KMS-11 (cell line): ENCODE results near the gene GIPC3.

Experiments
- H2AFZ ChIP-seq: fragments of 200-600 bp; sonication (generic); 2 replicates; pipeline ENCODE4 v1.6.1; 2016; ENCODE audit warnings: antibody characterized with exemption, mixed run types, low read depth
- H3K27ac ChIP-seq: fragments of 200-600 bp; sonication (generic); 2 replicates; pipeline ENCODE4 v1.6.1; 2016; ENCODE audit warnings: mild to moderate bottlenecking, mixed run types
- H3K27me3 ChIP-seq: fragments of 200-600 bp; sonication (generic); 2 replicates; pipeline ENCODE4 v1.6.1; 2017; ENCODE audit warnings: mild to moderate bottlenecking, low read depth, mixed run types, moderate library complexity; ENCODE audit not compliant: insufficient read depth
- H3K36me3 ChIP-seq: fragments of 200-600 bp; sonication (generic); 2 replicates; pipeline ENCODE4 v1.6.1; 2017; ENCODE audit warnings: mild to moderate bottlenecking, mixed run types; ENCODE audit not compliant: insufficient read depth
- H3K4me1 ChIP-seq: fragments of 200-600 bp; sonication (generic); 2 replicates; pipeline ENCODE4 v1.6.1; 2016; ENCODE audit warnings: mild to moderate bottlenecking, low read depth, mixed run types; ENCODE audit not compliant: poor library complexity, severe bottlenecking
- H3K4me2 ChIP-seq: fragments of 200-600 bp; sonication (generic); 2 replicates; pipeline ENCODE4 v1.7.0; 2016; ENCODE audit warnings: mild to moderate bottlenecking, mixed run types
- H3K4me3 ChIP-seq: fragments of 200-600 bp; sonication (generic); IDR thresholded peaks from 2 replicates; pipeline ENCODE4 v1.6.1; 2017; ENCODE audit warnings: low read depth, low read length, mixed read lengths; ENCODE audit not compliant: insufficient read depth
- H3K79me2 ChIP-seq: fragments of 200-600 bp; sonication (generic); 2 replicates; pipeline ENCODE4 v1.6.1; 2016; ENCODE audit warnings: low read depth, mixed run types; ENCODE audit not compliant: insufficient read depth
- H3K9ac ChIP-seq: fragments of 200-600 bp; sonication (generic); 2 replicates; pipeline ENCODE4 v1.6.1; 2016; ENCODE audit warnings: mild to moderate bottlenecking, mixed run types
- H4K20me1 ChIP-seq: fragments of 200-600 bp; sonication (generic); 2 replicates; pipeline ENCODE4 v1.6.1; 2016; ENCODE audit warnings: mild to moderate bottlenecking, mixed run types; ENCODE audit not compliant: insufficient read depth
- TF ChIP-seq, protein P1 (sequence below): fragments of 200-600 bp; sonication (generic); conservative IDR thresholded peaks from 2 replicates; pipeline ENCODE4 v1.6.1; 2017; ENCODE audit warnings: low read depth, mild to moderate bottlenecking, antibody characterized with exemption, low read length, moderate library complexity, mixed read lengths

The GIPC3 gene

GRCh38 chr19:3590991-3591659 is 5.8 kb downstream of the GIPC3 start:
- Histone ChIP-seq H3K27me3 (peaks cover 37% of the 10 kb centered on the region), H3K36me3 (no peaks in the 10 kb centered on the region), H2AFZ (no peak overlapping the region), H3K4me3 (no peak overlapping the region), H4K20me1 (no peaks in the 10 kb centered on the region), H3K4me1 (no peaks in the 10 kb centered on the region), H3K4me2 (no peak overlapping the region), H3K79me2 (no peaks in the 10 kb centered on the region), H3K9ac (no peak overlapping the region), H3K27ac (no peak overlapping the region)
- TF ChIP-seq, protein P1, sequence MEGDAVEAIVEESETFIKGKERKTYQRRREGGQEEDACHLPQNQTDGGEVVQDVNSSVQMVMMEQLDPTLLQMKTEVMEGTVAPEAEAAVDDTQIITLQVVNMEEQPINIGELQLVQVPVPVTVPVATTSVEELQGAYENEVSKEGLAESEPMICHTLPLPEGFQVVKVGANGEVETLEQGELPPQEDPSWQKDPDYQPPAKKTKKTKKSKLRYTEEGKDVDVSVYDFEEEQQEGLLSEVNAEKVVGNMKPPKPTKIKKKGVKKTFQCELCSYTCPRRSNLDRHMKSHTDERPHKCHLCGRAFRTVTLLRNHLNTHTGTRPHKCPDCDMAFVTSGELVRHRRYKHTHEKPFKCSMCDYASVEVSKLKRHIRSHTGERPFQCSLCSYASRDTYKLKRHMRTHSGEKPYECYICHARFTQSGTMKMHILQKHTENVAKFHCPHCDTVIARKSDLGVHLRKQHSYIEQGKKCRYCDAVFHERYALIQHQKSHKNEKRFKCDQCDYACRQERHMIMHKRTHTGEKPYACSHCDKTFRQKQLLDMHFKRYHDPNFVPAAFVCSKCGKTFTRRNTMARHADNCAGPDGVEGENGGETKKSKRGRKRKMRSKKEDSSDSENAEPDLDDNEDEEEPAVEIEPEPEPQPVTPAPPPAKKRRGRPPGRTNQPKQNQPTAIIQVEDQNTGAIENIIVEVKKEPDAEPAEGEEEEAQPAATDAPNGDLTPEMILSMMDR = no peak

DNA sequence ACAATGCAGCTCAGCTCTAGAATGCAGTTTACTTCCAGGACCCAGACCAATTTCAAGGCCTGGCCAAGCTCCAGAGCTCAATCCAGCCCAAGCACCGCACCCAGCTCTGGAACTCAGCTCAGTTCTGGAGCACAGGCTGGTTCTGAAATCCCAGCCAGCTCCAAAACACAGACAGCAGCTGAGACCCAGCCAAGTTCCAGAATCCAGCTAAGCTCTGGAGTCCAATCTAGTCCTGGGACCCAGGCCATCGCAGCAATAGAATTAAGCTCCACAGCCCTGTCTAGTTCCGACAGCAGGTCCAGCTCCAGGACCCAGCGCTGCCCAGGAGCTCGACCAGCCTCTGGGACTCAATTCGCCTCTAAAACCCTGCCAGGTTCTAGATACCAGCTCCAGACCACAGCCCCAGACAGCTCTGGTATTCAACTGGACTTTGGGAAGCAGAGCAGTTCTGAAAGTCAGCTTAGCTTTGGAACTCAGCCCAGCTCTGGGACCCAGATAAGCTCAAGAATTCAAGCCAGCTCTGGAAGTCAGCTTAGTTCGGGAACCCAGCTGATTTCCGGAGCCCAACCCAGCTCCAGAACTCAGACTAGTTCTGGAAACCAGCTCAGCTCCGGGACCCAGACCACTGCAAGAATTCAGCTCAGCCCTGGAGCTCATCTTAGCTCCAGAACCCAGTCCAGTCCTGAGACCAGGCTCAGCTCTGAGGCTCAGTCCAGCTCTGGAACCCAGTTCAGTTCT is 6.8 kb downstream of the GIPC3 start:
- no peaks in the 10 kb centered on the region for H4K20me1 ChIP-seq
- H3K4me2 ChIP-seq = no peak overlapping the region
- H3K36me3 ChIP-seq = no peaks in the 10 kb centered on the region
- H3K4me3 ChIP-seq = no peak overlapping the region
- TF ChIP-seq, protein P1 = no peak
- no peak overlapping the region for H2AFZ ChIP-seq
- no peaks in the 10 kb centered on the region for H3K4me1 ChIP-seq
- H3K27me3 ChIP-seq = peaks cover 40% of the 10 kb centered on the region
- no peak overlapping the region for H3K9ac ChIP-seq
- H3K27ac ChIP-seq = no peak overlapping the region
- no peaks in the 10 kb centered on the region for H3K79me2 ChIP-seq

GRCh38 chr19:3593156-3593555 is 7.9 kb downstream of the GIPC3 start:
- Histone ChIP-seq H4K20me1 (no peaks in the 10 kb centered on the region), H3K9ac (no peak overlapping the region), H3K27me3 (peaks cover 40% of the 10 kb centered on the region), H3K4me3 (no peak overlapping the region), H3K4me2 (no peak overlapping the region), H3K36me3 (no peaks in the 10 kb centered on the region), H3K79me2 (no peaks in the 10 kb centered on the region), H3K4me1 (no peaks in the 10 kb centered on the region), H2AFZ (no peak overlapping the region), H3K27ac (no peak overlapping the region)
- TF ChIP-seq, protein P1 = no peak

DNA sequence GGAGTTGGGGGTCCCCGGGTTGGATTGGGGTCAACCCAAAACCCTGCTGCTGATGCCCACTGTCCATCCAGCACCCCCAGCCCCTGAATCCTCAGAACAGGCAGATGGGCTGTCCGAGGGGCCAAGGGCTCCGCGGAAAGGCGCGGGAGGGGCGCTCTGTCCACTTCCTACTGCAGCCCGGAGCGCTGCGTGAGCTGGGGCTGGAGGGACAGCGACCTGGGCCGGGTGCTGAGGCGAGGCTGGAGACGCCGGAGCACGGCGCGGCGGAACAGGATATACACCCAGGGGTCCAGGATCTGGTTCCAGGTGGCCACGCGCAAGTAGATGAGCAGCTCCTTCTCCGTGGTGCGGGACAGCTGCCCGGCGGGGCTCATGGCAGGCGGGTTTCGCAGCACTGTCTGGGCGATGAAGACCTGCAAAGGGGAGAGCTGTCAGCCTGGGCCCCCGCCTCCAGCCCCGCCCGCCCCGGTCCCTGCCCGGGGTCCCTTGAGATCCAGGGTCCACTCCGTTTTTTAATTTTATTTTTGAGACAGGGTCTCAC is 10.3 kb downstream of the GIPC3 start:
- Histone ChIP-seq H3K9ac (no peak overlapping the region), H2AFZ (no peak overlapping the region), H3K79me2 (no peaks in the 10 kb centered on the region), H3K4me1 (no peaks in the 10 kb centered on the region), H3K36me3 (no peaks in the 10 kb centered on the region), H3K4me3 (no peak overlapping the region), H3K4me2 (no peak overlapping the region), H3K27me3 (peaks cover 39% of the 10 kb centered on the region), H3K27ac (no peak overlapping the region), H4K20me1 (no peaks in the 10 kb centered on the region)
- TF ChIP-seq, protein P1 = no peak
